ENCODE results near the gene PXN.
"Not testable (repeated sequence)": the region's sequence is repeated elsewhere in the genome, so short reads cannot be mapped to it uniquely, and the experiment has no call there.

Gene PXN

DNA sequence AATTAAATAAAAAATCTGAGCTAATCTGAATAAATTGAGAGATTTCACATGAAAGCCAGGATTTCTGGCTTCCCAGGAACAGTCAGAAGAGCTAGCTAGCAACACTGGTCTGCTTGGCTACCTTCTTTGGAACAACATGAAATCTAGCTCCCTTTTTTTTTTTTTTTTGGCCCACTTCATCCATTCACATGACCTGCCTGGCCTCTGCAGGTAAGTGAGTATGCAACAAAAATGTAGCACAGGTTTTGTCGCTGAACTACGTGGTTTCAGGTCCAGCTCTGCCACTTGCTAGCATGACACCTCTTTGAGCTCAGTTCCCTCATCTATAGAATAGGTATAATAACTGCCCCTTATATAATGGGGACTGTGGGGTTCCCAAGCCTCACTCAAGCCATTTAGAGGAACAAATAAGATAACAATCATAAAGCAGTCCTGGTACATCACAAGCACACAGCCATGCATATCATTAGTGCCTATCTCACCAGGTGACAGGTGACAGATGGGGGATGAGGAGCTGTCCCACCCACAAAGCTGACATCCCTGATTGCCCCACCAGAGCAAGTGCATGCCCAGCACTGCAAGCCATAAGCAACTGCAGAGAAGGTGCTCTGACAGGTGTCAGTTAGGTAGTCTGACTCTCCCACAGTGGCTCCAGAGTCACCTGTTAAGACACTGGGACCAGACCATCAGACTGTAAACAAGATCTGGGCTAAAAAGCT lies 25.6 kb downstream of the PXN start:
- DNase-seq, result no peak

DNA sequence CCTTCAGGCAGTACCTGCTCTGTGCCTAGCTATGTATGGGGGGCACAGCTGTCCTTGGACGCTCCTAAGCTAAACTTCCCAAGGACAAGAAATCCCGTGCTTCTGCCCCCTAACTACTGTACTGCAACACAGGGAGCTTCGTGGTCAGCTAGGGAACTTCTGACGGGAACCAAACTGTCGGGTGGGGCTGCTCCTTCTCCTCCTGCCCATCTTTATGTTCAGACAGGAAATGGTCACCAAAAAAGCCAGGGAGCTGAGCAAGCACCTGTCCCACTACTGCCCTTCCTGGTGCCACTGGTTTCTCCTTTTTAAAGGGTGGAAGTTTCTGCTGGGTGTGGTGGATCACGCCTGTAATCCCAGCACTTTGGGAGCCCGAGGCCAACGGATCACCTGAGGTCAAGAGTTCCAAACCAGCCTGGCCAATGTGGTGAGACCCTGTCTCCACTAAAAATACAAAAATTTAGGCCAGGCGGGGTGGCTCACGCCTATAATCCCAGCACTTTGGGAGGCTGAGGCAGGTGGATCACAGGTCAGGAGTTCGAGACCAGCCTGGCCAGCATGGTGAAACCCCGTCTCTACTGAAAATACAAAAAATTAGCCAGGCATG lies 26.6 kb downstream of the PXN start:
- DNase-seq, result no peak

DNA sequence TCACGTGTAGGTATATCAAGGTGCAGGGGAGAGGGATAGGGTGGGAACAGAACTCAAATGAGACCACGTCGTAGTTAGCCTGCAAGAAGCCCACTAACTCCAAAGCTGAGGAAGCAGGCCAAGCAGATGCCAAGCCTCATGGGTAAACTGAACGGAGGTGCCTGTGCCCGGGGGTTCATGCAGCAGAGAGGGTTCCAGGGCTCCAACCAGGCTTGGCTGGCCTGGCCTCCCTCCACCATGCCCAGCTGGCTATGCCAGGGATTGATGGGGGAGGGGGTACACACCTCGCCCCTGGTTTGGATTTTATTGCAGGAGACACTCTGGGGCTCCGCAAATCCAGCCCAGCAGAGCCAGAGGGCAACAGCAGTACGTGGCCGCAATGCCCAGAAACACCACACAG lies 27.3 kb downstream of the PXN start:
- no peak for DNase-seq

DNA sequence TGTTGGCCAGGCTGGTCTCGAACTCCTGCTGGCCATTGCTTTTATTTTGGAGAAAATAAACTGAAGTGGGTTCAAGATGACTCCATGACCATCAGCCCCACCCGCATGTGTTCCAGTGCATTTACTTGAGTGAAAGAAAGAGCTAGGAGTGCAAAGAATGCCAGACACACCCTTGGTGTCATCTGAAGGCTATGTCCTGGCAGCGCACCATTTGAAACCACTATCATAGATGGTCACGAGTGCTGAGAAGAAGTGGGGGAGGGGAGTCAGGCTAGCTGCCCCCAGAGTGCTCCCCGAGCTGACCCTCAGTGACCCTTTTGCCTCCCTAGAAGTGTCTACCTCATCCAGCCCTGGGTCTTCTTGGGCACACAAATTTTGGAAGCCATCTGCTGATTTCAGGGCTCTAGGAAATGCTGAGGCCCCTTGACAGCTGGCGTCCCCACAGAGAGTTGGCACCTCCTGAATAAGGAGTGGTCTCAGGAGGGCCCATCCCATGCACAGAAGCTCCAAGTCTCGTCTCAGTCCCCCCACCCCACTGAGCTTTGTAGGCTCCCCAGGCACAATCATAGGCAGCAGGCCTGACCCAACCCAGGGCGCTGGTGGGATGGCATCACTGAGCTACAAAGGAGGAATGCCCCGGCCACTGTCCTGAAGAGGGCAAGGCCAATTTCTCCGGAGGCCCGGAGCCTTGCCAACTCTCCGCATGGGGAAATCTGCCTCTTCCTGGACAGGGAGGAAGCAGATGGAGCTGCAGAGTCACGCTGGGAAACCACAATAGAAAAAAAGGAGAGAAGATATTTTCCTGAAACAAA lies 28.0 kb downstream of the PXN start:
- no peak for DNase-seq

DNA sequence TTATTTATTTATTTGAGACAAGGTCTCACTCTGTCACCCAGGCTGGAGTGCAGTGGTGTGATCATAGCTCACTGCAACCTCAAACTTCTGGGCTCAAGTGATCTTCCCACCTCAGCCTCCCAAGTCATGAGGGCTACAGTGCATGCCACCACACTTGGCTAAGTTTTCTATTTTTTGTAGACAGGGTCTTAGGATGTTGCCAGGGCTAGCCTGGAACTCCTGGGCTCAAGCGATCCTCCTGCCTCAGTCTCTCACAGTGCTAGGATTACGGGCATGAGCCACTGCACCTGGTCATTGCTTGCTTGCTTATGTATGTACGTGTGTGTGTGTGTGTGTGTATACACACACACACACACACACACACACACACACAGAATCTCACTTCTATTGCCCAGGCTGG lies 28.7 kb downstream of the PXN start:
- DNase-seq, result not testable (repeated sequence)

DNA sequence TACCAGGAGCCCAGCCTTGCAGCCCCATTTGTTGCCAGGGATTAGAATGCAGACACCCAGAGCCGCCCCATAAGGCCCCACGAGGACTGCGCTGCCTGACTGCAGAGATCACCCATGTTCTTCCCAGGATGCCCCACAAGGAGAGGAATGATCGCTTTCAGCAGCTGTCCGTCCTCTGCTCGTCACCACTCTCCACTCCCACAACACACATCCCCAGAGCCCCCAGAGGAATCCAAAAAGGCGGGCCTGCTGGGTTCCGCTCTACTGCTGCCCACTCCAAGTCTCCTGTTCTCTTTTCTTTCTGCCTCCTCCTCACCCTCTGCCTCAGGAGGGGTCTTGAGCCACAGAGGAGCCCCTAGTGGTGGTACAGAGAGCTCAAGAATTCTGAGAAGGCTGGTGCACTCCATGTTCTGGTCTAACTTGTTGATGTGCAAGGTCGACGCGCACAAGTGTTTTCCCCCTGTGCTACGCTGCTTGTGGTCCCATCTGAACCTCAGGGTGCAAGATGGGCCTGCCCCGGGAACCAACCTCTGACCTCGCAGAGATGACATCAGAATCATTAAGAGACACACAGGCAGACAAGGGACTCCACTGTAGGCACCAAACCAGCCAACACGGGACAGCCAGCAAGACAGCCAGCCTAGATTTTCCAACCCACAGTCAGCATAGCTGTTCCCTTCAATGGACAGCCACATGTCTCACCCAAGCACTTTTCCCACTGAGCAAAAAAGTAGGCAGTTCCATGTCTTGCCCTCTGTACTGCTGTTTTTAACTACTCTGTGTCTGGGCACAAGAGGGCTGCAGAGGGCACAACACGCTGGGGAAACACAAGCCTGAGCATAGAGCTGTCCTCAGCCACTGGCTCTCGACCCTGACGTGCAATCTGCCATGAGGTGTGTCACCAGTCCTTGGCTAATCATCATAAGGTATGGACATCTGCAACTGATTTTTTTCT lies 29.9 kb downstream of the PXN start:
- DNase-seq, result no peak

DNA sequence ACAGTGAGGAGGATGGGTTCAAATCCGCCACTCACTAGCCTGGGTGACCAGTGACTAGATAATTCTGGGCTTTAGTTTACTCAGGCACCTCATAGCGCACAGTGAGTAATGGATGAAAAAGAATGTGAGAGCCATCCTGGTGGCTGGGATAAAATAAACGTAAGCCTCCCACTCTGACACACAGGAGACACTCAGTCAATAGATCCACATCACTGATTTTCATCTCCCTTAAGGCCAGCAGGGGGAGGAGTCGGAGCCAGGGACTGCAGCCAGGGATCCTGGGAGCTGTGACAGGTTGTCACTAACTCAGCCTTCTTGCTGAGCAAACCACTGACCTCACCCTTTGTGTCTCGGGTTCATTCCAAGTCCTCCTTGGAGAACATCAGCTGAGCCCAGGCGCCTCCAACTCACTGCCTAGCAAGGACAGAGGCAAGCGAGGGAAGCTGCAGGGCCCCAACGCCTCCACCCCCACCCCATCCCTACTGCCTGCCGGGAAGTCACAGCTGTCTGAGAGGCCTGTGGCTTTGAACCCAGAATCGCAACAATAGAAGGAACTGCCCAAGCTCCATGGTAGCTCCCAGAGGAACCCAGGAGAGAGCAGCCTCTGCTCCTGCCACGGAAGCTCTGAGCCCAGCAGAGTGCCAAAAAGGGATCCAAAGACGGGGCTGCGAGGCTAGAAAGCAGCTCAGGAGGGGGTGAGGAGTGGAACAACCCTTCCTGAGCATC lies 30.7 kb downstream of the PXN start:
- no peak for DNase-seq

DNA sequence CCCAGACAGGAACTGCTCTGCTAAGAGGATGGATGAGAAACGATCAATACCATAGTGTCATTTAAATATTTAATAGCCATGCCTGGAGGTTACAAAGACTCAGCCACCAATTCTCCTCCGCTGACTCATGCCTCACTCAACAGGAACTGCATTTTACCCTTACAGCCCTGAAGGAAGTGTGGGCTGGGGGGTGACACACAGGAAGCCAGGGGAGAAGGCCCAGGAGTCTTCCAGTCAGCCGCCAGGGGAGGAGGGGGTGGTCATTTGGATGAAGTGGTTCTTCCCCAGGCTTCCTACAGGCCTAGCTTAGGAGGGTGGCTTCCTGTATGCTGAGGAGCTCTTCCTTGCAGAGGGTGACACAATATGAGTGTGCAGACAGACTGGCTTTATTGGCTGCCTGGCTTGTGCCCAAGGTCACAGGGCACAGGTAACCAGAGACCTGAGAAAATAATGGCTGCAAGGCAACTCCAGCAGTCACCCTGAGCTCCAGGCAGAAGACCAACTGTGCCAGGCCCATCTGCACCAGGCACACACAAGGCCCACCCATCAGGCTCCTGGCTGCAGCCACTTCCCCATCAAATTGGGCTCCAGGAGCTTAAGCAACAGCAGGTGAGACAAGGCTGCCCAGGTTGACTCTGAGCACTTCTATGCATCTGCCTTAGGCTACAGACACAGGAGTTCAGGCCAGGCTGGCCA lies 34.1 kb downstream of the PXN start:
- peak; percentile 83 to 85 for DNase-seq

DNA sequence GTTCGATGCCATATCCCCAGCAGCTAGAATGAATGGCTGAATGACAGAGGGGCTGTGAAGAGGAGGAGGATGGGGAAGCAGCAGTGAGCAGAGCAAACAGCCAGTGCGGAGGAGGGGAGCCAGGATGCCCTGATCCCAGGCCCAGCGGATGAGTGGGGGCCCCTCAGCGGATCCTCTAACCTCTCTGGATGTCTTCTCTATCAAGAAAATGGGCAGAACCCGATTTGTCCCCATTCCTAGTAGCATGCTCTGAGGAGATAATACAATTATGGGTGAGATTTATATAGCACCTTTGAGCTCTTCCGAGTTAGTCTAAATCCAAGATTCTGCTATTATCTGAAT lies 34.6 kb downstream of the PXN start:
- DNase-seq, result no peak

DNA sequence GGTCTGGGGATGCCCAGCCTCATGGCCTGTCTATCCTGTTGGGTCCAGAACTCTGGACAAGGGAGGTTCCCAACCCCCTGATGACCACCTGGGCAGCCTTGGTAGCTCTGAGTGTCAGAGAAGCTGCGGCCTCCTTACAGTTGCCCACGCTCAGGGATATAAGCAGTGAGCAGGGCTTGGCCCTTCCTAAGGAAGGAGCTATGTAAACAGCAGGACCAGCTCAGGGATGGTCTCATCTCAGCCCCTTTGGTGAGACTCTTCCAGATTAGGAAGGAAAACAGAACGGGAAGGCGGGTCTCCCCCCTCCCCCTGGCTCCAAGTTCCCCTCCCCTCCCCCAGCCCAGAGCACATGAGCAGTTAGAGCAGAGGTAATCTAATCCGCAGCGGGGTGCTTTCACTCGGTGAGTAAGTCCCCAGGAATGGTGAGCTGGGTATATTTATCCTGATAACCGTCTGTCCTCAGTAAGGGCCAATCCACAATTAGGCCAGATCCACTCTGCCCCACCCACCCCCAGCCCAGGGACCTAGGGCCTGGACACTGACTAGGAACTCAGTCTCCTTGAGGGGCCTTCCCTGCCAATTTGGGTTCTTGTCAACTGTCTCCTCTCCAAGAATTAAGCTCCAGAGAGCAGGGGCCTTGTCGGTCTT lies 35.1 kb downstream of the PXN start:
- no peak for DNase-seq

DNA sequence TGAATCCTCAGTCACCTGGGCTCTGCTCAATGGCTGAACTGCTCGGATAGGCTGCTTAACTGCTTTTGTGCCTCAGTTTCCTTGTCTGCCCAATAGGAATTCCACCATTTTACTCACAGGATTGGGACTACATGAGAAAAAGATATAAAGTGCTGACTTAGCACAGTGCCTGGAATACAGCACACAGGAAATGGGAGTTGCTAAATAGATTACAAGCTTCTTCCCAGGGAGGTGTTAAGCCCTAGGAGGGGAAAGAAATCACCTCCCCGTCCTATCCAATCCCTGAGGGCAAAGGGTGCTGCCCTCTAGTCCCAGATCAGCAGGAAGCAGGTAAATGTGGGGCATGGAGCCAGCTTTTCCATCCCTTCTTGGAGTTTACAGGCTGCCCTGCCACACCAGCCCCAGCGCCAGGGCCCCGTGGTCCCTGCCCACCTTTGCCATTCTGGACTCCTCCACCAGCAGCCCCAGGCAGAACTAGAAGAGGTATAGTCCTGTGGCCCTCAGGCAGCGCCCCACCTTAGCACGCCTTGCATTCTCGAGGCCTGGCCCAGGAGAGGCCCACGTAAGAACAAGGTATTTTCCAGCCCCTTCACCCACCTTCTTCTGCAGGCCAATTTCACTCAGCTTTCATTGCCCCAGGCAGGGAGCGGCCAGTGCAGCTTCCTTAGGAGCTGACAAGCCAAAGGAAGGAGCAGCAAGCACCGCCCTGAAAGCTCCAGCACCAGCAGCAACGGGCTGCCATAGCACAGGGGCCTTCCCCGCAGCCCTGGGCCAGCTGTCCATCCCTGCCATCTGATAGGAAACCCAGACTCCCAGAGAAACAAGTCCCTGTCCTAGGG lies 35.8 kb downstream of the PXN start:
- no peak for DNase-seq

DNA sequence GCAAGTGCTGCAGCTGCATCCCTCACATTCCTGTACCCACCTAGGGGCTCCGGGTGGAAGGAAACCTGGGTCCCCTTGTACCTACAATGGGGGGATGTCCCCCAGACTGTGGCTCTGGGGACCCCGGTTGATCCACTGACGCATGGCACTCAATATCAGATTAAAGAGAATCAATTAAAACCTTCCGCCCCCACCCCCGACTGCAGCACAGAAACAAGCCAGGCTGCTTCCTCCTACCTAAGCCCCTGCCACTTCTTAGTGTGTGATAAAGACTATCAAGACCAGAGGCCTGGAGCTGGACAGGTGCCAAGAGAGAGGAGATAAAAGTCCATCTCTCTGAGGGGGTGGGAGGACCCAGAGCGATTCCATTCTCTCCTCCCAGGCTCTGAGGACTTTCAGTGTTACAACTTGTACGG lies 36.5 kb downstream of the PXN start:
- DNase-seq, result no peak

DNA sequence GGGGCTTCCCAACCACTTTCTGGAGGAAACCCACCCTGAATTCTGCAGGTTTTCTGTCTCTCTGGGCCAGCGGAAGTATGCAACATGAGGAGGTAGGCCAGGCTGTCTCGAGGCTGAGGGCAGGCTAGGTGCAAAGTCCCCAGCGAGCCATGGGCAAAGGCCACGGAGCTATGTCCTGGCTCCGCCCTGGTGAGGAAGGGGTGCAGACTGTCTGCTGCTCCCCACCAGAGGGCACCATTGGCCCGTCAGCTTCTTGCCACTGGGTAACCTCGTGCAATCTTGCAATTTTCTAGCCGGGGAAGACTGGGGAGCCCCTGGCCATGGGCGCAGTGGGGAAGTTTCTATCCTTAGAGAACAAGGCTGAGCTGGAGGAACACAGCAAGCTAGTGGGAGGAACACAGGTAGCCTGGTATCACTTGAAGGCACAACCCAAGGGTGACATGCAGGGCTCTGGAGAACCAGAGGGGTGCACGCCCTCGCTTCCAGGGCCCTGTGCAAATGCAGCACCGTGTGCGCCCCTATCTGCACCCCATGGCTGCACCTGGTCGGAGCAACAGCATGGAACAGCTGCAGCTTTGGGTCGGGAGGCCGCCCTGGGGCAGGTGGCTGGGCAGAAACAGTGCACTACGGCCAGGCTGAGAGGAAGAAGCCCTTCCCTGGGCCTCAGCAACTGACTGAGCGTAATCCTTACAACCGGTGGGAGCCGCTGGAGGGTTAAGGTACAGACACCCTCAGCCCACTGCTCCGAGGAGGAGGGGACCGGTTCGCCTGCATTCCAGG lies 37.0 kb downstream of the PXN start:
- DNase-seq, result peak; percentile 86 to 91

DNA sequence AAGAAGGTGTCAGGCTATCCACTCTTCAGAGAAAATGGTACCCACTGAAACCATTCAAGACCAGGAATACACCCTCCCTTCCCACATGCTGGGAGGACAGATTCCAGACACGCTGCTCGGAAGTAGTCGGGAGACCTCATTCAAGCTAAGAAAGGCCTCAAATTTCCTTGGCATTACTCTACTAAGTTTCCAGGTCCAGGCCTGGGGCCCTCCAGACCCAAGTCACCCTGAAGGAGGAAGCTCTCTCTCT lies 37.6 kb downstream of the PXN start:
- no peak for DNase-seq

DNA sequence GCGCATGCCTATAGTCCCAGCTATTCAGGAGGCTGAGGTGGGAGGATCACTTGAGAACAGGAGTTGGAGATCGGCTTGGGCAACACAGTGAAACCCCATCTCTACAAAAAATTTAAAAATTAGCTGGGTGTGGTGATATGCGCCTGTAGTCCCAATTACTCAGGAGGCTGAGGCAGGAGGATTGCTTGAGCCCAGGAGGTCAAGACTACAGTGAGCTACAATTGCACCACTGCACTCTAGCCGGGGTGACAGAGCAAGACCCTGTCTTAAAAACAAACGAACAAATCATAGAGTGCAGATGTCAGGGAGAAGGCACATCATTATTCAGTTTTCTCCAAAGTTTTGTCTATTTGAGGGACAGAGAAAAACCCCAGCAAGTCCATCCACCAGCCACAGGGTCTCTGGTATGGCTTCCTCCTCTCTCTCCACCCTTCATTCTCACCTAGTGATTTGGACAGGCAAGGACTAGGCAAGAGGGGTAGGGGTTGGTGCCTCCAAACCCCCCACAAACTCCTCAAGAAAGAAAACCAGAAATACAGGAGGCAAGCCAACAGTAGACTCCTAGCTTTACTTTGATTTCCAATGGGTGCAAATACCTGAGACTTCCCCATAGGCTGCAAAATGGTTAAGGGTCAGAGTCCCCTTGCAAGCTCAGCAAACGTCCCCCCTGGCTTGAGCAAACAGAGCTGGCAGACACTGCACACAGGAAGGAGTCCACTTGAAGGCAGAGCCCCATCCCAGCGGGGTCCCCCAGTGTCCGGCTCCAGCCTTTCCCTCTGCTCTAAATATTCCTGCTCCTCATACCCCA lies 38.1 kb downstream of the PXN start:
- no peak for DNase-seq

DNA sequence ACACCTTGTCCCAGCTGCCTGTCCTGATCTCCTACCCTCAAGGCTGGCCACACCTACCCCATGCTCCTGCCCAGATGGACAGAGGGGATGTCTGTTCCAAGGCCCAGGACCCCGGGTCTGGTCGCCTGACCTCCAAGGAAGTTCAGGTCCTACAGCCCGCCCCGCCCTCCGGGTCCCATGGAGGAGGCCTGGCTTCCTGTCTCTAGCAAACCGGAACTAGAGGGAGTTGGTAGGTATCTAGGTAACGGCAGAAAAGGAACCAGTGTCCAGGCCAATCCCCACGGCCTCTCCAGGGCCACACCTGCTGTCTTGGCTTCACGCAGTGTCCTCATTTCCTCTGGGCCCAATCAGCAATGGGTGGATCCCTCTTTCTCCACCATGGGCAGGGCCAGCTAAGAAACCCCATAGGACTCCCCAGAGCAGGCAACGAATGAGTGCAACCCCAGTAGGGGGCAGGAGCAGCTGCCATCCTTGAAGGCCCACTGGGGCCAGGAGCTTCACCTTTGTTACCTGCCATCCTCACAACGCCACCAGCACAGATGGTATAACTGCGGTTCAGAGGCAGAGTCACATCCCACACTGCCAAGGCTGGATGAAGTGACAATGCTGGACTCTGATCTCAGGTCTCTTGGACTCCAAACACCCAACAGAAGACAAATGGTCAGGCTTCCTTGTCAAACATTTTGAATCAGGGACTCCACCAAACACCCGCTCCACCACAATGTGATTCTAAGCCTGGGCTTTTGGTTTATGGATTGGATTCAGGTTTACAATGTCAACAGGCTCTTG lies 39.5 kb downstream of the PXN start:
- no peak for DNase-seq

DNA sequence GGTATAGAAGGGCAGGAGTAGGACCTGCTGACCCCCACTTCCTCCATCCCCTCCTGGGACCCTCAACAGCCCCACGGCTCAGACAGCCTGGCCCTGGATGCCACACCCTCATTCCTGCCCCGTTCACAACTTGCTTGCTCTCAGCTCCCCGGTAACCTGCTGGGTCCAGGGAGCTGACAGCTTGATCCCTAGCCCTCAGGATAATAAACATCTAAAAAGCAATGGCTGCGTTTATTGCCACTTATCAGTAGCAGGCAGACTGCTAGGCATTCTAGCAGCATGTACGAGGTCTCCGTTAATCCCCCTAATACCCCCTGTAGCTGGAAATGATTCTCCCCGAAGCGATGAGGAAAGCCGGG lies 40.4 kb downstream of the PXN start:
- DNase-seq, result no peak

Measured in activated CD4-positive, alpha-beta T cell treated with anti-CD3 and anti-CD28 coated beads for 4 hours (primary cell).